Activated CD4-positive, alpha-beta T cell treated with anti-CD3 and anti-CD28 coated beads for 36 hours (primary cell): Measurements from ENCODE around the gene SERPINA12. TPM values are rescaled to one million over a fixed set of nuclear protein-coding genes. Genes with fewer than 3 reads are reported as not detected.

Experiments used
- ATAC-seq: fragments of 200-7000 bp; cut with Tn5 transposase; one replicate; pipeline ENCODE4 v1.10.0; 2021; ENCODE audit warnings: mild to moderate bottlenecking, moderate library complexity
- CTCF ChIA-PET: fragments of 350-600 bp; sonication (Branson Sonifier 250); formaldehyde crosslinking; loops from one replicate; lab custom pipeline; 2021; ENCODE audit warnings: antibody characterized with exemption; lab: Charles Lee
- POLR2A ChIA-PET: fragments of 350-600 bp; sonication (Branson Sonifier 250); formaldehyde crosslinking; loops from one replicate; lab custom pipeline; 2021; ENCODE audit warnings: antibody characterized with exemption, inconsistent platforms; lab: Charles Lee
- DNase-seq: peaks from one replicate; pipeline ENCODE4 v3.0.0-alpha.2; 2020
- H3K27ac Mint-ChIP-seq: one replicate; pipeline ENCODE4 v1.8.0; 2021; ENCODE audit warnings: mixed read lengths
- H3K27me3 Mint-ChIP-seq: one replicate; pipeline ENCODE4 v1.8.0; 2021; ENCODE audit warnings: mixed read lengths
- H3K36me3 Mint-ChIP-seq: one replicate; pipeline ENCODE4 v1.8.0; 2021; ENCODE audit warnings: low read depth, mixed read lengths
- H3K4me1 Mint-ChIP-seq: one replicate; pipeline ENCODE4 v1.8.0; 2021; ENCODE audit warnings: mixed read lengths
- H3K4me3 Mint-ChIP-seq: one replicate; pipeline ENCODE4 v1.8.0; 2021; ENCODE audit warnings: mild to moderate bottlenecking, moderate library complexity, mixed read lengths
- H3K9me3 Mint-ChIP-seq: one replicate; pipeline ENCODE4 v1.8.0; 2021; ENCODE audit warnings: low read depth, mixed read lengths
- intact Hi-C, 2 experiments: fragments of 100-400 bp; cut with DNase I in 1 of 2; cut with micrococcal nuclease in 1 of 2; formaldehyde crosslinking; loops; one replicate each; pipeline versions ENCODE4 v1.14.2 to v1.15.1; 2022 to 2024; cut with DNase I, micrococcal nuclease
- total RNA-seq, 2 experiments: library from RNA; stranded (reverse); gene quantifications; one replicate each; pipeline ENCODE4 v1.2.3, GENCODE V29; 2021

Gene SERPINA12, protein sequence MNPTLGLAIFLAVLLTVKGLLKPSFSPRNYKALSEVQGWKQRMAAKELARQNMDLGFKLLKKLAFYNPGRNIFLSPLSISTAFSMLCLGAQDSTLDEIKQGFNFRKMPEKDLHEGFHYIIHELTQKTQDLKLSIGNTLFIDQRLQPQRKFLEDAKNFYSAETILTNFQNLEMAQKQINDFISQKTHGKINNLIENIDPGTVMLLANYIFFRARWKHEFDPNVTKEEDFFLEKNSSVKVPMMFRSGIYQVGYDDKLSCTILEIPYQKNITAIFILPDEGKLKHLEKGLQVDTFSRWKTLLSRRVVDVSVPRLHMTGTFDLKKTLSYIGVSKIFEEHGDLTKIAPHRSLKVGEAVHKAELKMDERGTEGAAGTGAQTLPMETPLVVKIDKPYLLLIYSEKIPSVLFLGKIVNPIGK
- total RNA-seq, result not detected

DNA sequence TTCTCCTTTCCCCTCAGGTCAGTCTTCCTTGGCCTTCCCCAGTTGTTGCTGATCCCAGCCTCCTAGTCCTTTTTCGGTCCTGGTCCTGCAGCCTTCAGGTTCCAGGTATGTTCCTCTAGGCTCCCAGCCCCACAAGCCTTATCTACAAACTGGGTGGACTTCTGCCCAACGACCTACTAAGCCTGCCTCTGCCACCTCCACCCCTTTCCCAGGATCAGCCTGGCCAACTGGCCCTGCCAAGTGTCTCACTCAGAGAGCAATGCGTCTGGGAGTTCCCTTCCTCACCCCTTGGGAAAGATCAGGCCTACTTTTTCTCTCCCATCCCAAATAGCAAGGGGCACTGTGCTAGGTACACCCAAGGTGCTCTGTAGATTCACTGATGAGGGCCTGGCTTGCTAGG is at the start of gene SERPINA12:
SERPINA12 (minus strand) TSS at position 114 of the 400 bp plus-strand sequence. CDS start 11,072 bp downstream, outside the sequence.
- no peaks in the 10 kb centered on the region for H3K4me1 Mint-ChIP-seq
- H3K9me3 Mint-ChIP-seq, result no peaks in the 10 kb centered on the region
- peaks cover 5% of the 10 kb centered on the region for H3K27me3 Mint-ChIP-seq
- intact Hi-C loops, result no loop called here
- ChIA-PET POLR2A (interaction anchor here (0.7 kb wide), 1 partner anchor 1158 kb away, joined by 3 read pairs; no protein-coding TSS in a partner anchor), CTCF (no interaction called here)
- ATAC-seq (no peak), DNase-seq (no peak)
- no peak within 1 kb of the TSS for H3K4me3 Mint-ChIP-seq
- H3K36me3 Mint-ChIP-seq, result no peaks in the 10 kb centered on the region
- H3K27ac Mint-ChIP-seq, result no peak within 1 kb of the TSS

DNA sequence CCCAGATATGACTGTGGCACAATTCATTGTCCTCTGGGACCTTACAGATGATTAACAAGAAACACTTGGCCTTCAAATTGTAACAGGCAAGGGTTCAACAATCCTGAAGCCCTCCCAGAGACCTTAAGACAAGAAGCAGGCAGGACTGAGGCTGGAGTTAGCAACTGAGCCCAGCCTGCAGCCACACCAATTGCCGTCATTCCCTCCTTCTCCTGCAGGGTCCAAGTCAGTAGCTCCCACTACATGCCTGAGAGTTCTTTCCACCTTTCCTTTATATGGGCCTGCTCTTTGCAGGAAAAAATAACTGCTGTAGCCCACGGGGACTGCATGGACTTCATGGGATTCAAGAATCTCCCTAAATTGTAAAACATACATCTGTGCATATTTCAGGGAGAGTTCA is 49.6 kb upstream of the SERPINA12 start:
- intact Hi-C loops, result no loop called here
- H3K9me3 Mint-ChIP-seq, result peaks cover 4% of the 10 kb centered on the region
- CTCF ChIA-PET, result no interaction called here
- peaks cover 11% of the 10 kb centered on the region for H3K27me3 Mint-ChIP-seq
- peaks cover 1% of the 10 kb centered on the region for H3K36me3 Mint-ChIP-seq
- ATAC-seq (no peak), DNase-seq (no peak)
- H3K27ac Mint-ChIP-seq, result no peak overlapping the region
- H3K4me1 Mint-ChIP-seq, result no peaks in the 10 kb centered on the region
- POLR2A ChIA-PET, result no interaction called here
- no peak overlapping the region for H3K4me3 Mint-ChIP-seq

DNA sequence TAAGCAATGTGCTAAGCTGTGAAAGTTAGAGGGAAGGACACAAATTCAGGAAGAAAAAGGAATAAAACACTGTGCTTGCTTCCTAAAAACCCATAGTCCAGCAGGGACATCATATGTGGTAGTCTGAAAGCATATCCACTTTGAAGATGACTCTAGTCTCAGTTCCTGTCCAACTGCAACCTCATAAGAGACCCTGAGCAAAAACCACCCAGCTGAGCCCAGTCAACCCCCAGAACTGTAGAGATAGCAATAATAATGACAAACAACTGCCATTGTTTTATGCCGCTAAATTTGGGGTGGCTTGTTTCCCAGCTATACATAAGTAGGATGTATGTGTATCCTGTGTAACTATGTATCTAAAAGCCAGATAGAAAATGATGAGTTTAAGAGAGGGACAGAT is 48.1 kb upstream of the SERPINA12 start:
- ATAC-seq (no peak), DNase-seq (no peak)
- ChIA-PET CTCF (interaction anchor here (0.8 kb wide), 1 partner anchor 8 kb away, joined by 7 read pairs; no protein-coding TSS in a partner anchor), POLR2A (no interaction called here)
- Mint-ChIP-seq H3K9me3 (peaks cover 4% of the 10 kb centered on the region), H3K27ac (no peak overlapping the region), H3K4me3 (no peak overlapping the region), H3K27me3 (peaks cover 21% of the 10 kb centered on the region), H3K4me1 (no peaks in the 10 kb centered on the region), H3K36me3 (peaks cover 1% of the 10 kb centered on the region)
- intact Hi-C loops, result no loop called here

DNA sequence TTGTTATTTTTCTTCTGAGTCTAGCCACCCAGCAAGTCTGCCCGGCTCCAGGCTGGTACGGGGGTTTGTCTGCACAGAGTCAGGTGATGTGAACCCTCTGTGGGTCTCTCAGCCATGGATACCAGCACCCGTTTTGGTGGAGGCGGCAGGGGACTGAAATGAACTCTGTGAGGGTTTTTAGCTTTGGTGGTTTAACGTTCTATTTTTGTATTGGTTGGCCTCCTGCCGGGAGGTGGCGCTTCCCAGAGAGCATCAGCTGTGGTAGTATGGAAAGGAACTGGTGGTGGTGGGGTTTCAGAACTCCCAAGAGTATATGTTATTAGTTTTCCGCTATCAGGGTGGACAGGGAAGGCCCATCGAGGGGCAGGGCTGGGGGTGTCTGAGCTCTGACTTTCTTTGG is 46.7 kb upstream of the SERPINA12 start:
- Mint-ChIP-seq H3K4me3 (no peak overlapping the region), H3K4me1 (no peaks in the 10 kb centered on the region), H3K9me3 (peaks cover 4% of the 10 kb centered on the region), H3K27ac (no peak overlapping the region), H3K36me3 (peaks cover 1% of the 10 kb centered on the region), H3K27me3 (peaks cover 30% of the 10 kb centered on the region)
- CTCF ChIA-PET, result interaction anchor here (0.9 kb wide), 1 partner anchor 56 kb away, joined by 3 read pairs; no protein-coding TSS in a partner anchor
- intact Hi-C loops, result no loop called here
- DNase-seq (no peak), ATAC-seq (no peak)
- POLR2A ChIA-PET, result no interaction called here

DNA sequence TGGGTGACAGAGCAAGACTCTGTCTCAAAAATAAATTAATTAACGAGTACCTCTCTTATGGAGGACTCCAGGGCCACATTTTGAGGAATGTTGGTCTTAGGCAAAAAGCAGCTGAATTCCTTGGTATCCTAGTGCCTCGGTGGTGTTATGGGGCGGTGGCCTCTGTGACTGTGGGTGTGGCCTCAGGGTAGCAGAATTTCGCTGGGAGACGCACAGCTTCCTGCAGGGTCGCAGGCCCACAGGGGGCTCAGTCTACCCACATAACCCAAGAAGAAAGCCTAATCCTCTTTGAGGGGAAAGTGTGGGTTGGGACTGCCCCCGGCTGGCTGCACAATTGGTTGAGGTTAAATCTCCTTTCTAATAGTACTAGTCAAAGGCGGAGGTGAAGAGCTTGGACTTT is 40.8 kb upstream of the SERPINA12 start:
- ChIA-PET POLR2A (no interaction called here), CTCF (interaction anchor here (0.8 to 3.1 kb wide), 5 partner anchors 105 to 417 kb away, joined by 3 to 31 read pairs (median 4); no protein-coding TSS in a partner anchor)
- peaks cover 30% of the 10 kb centered on the region for H3K27me3 Mint-ChIP-seq
- H3K27ac Mint-ChIP-seq, result no peak overlapping the region
- ATAC-seq (no peak), DNase-seq (no peak)
- peaks cover 7% of the 10 kb centered on the region for H3K9me3 Mint-ChIP-seq
- intact Hi-C loops, result no loop called here
- H3K4me1 Mint-ChIP-seq, result no peaks in the 10 kb centered on the region
- H3K4me3 Mint-ChIP-seq, result no peak overlapping the region
- peaks cover 1% of the 10 kb centered on the region for H3K36me3 Mint-ChIP-seq

DNA sequence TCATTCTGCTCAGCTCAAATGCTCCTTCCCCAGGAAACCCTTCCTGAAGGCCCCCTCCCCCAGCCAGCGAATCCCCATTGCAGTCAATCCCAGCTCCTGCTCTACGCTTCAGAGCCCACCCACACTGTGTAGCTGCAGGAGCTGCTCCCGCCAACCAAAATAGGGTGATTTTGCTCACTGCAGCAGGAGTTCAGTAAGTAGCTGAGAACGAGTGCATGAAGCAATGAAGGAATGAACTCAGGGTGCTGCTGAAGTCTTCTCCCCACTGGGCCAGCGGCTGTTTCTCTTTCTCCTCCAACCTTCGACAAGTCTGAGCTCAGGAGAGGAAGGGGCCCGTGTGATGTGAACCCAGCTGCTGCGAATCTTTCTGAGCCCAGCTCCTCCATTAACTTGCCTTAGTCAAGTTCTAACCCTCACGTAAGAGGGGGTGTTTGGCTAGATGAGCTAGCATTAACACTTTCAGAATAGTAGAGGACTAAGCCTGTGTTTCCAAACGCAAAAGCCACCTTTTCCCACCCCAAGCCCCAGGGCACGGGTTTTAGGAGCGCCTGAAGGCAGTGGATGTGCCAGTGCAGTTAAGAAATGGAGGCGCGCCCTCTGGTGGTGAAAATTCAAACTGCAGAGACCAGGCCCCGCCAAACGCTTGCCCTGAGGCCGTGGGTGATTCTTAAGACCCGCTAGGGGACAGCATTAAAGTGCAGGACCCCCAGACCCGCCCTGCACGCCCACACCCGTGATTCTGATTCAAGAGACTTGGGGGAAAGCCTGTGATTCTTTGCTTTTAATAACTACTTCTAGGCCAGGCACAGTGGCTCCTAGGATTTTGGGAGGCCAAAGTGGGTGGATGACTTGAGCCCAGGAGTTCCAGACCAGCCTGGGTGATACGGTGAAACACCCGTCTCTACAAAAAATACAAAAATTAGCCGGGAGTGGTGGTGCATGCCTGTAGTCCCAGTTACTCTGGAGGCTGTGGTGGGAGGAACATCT is 40.0 kb upstream of the SERPINA12 start:
- no peak overlapping the region for H3K27ac Mint-ChIP-seq
- intact Hi-C loops, result loop anchor here (1.0 to 5.0 kb wide), 4 partner anchors 115 to 417 kb away; no protein-coding TSS in a partner anchor
- ChIA-PET POLR2A (no interaction called here), CTCF (interaction anchor here (0.6 to 3.1 kb wide), 29 partner anchors 8 to 513 kb away, joined by 3 to 31 read pairs (median 4); partner anchors contain the start of genes PPP4R4, SERPINA10 and SERPINA5)
- H3K4me3 Mint-ChIP-seq, result no peak overlapping the region
- peaks cover 5% of the 10 kb centered on the region for H3K9me3 Mint-ChIP-seq
- H3K27me3 Mint-ChIP-seq, result peaks cover 29% of the 10 kb centered on the region
- ATAC-seq (peak; percentile 74), DNase-seq (peak; percentile 84)
- no peaks in the 10 kb centered on the region for H3K4me1 Mint-ChIP-seq
- no peaks in the 10 kb centered on the region for H3K36me3 Mint-ChIP-seq

DNA sequence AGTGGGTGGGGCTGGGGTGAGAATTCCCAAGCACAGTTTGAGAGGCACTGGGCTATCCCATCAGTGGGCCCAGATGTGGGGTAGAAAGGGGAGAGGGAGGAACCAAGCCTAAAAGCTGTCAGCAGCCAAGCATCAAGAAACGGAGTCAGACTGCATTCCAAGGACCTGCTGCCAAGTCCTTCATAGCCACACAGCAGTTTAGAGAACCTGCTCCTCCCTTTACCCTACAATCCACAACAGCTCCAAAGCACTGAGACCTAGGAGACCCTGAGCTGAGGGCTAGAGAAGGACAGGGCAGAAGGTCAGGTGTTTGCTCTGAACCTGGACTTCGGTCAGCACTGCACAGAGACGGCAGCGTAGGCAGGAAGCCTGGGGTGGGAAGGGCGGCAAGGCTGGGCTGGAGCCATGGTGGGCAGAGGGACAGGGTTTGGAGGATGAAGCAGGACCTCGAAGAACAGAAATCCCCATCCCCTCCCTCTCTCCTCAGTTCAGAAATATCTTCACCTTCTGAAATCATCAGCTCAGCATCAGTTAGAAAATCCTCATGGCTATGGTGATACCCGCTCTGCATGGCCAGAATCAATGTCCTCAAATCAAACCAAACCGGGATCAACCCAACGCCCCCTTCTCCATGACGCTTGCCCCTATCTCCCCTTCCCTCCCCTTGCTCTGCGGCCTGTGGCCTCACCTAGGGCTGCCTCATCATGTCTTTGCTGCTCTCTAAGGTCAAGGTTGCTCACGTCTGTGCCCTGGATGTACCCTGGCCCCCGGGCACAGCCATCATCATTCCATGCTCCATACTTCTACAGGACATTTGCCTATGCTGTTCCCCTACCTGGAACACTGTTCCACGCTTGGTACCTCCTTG is 39.1 kb upstream of the SERPINA12 start:
- DNase-seq, result no peak
- H3K36me3 Mint-ChIP-seq, result no peaks in the 10 kb centered on the region
- POLR2A ChIA-PET, result no interaction called here
- CTCF ChIA-PET, result interaction anchor here (0.6 to 3.1 kb wide), 29 partner anchors 8 to 512 kb away, joined by 3 to 31 read pairs (median 4); partner anchors contain the start of genes PPP4R4, SERPINA10 and SERPINA5
- H3K27me3 Mint-ChIP-seq, result peaks cover 28% of the 10 kb centered on the region
- peaks cover 5% of the 10 kb centered on the region for H3K9me3 Mint-ChIP-seq
- intact Hi-C loops, result loop anchor here in 1 of 2 experiments (5.0 kb wide), 1 partner anchor 416 kb away; no protein-coding TSS in a partner anchor
- ATAC-seq, result no peak
- no peaks in the 10 kb centered on the region for H3K4me1 Mint-ChIP-seq
- no peak overlapping the region for H3K4me3 Mint-ChIP-seq
- H3K27ac Mint-ChIP-seq, result no peak overlapping the region

DNA sequence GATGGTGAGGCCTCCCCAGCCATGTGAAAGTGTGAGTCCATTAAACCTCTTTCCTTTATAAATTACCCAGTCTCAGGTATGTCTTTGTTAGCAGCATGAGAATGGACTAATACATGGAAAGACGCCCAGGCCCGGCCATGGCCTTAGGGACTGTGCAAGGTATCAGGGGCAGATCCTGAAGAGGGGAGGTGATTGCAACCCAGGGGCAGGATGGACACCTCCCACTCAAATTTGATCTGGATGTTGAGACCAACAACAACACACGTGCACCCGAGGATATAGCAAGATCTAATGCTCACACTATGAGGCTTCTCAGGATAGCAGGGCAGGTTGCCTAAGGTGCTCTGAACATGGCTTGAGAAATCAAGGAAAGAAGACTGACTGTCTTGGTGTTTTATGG is 38.5 kb upstream of the SERPINA12 start:
- no peak for ATAC-seq
- Mint-ChIP-seq H3K9me3 (peaks cover 5% of the 10 kb centered on the region), H3K27me3 (peaks cover 24% of the 10 kb centered on the region), H3K4me1 (no peaks in the 10 kb centered on the region), H3K27ac (no peak overlapping the region), H3K4me3 (no peak overlapping the region), H3K36me3 (no peaks in the 10 kb centered on the region)
- intact Hi-C loops, result loop anchor here in 1 of 2 experiments (5.0 kb wide), 1 partner anchor 415 kb away; no protein-coding TSS in a partner anchor
- DNase-seq, result no peak
- CTCF ChIA-PET, result interaction anchor here (3.1 kb wide), 1 partner anchor 115 kb away, joined by 31 read pairs; no protein-coding TSS in a partner anchor
- POLR2A ChIA-PET, result no interaction called here

DNA sequence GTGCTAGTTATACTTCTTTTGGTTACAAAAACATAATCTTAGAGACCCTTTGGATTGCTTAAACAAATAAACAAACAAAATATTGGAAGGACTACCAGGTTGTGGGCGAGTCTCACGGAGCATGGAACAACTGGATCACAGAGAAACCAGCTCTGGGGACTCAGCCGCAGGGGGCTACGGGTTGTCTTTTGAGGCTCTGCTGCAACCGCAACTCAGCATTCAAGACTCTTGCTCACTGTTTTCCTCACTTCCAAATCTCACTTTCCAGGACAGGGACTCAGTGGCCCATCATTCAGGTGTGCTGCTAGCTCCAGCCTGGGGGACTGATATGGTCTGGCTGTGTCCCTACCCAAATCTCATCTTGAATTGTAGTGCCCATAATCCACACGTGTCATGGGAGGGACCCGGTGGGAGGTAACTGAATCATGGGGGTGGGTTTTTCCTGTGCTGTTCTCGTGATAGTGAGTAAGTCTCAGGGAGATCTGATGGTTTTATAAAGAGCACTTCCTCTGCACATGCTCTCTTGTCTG is 37.9 kb upstream of the SERPINA12 start:
- intact Hi-C loops, result loop anchor here in 1 of 2 experiments (5.0 kb wide), 1 partner anchor 415 kb away; no protein-coding TSS in a partner anchor
- H3K4me1 Mint-ChIP-seq, result no peaks in the 10 kb centered on the region
- H3K4me3 Mint-ChIP-seq, result no peak overlapping the region
- no peaks in the 10 kb centered on the region for H3K36me3 Mint-ChIP-seq
- H3K27ac Mint-ChIP-seq, result no peak overlapping the region
- POLR2A ChIA-PET, result no interaction called here
- DNase-seq, result no peak
- H3K27me3 Mint-ChIP-seq, result peaks cover 19% of the 10 kb centered on the region
- no peak for ATAC-seq
- CTCF ChIA-PET, result no interaction called here
- peaks cover 5% of the 10 kb centered on the region for H3K9me3 Mint-ChIP-seq
